ENCODE measurements around the gene CLN5. TPM values are rescaled to one million over a fixed set of nuclear protein-coding genes. Genes with fewer than 3 reads are reported as not detected.

CLN5 gene
- total RNA-seq, 1 donor from 2014 or later, result 24.8 TPM

DNA sequence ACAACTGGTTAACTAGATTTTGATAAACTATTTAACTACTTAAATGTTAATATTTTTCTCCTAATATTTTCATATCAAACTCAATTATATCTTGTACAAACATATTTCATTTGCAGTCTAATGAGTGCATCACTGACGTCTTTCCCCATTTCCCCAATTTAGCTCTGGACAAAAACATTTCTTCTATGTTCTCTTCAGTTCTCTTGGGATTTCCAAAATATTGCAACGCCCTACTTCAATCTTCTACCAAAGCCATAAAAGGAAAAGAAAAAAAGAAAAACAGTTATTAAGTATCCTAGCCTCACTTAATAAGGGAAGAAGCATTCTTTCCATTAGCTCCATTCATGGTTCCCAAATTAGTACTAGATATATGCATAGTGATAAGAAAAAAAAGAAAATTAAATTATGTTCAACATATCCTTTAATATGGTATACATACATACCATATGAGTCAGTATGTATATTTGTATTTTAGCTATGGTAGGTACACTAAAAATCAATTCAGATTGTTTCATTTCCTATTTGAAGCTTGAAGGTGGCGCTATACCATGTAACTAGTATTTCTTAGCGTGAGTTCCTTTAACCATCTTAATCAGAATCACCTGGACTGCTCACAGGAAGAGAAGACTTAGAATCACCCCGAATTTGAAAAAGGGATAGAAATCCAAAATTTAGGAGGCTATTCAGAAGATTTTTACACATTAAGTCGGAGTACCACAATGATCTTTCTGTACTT is 25.2 kb downstream of the CLN5 start:
- DNase-seq (ENCODE audit: low read depth in 2 of 2), result no peak

DNA sequence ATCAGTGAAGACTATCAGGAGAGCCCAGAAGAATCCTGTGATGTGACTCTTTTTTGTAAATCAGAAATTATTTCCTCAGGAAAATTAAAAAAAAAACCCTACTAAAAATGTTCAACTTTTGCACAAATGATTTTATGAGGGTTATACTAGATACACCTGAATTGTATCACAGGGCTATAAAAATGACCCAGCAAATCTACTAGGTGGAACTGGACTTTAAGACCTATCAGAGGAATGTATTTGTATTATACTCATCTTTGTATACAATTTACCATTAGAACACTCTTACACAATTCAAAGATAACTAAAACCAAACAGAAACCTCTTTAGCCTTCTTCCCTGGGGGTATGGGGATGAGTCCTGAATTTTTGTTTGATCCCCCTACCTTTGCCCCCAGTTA is 27.9 kb downstream of the CLN5 start:
- DNase-seq (ENCODE audit: low read depth in 2 of 2), result no peak

DNA sequence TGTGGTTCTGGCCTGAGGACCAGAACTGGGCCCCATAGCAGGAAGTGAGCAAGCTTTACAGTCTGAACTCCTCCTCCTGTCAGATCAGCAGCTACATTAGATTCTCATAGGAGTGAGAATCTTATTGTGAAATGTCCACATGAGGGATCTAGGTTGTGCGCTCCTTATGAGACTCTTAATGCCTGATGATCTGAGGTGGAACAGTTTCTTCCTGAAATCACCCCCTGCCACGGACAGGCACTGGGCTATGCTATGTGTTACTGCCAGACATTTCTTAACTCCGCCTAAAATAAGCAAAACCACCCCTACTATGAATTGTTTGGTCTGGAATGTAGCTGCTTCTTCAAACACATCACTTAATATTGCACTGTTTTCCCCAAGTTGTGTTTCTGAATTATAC is 30.5 kb downstream of the CLN5 start:
- DNase-seq (ENCODE audit: low read depth in 2 of 2), result peak in 1 of 2 donors; percentile 38

DNA sequence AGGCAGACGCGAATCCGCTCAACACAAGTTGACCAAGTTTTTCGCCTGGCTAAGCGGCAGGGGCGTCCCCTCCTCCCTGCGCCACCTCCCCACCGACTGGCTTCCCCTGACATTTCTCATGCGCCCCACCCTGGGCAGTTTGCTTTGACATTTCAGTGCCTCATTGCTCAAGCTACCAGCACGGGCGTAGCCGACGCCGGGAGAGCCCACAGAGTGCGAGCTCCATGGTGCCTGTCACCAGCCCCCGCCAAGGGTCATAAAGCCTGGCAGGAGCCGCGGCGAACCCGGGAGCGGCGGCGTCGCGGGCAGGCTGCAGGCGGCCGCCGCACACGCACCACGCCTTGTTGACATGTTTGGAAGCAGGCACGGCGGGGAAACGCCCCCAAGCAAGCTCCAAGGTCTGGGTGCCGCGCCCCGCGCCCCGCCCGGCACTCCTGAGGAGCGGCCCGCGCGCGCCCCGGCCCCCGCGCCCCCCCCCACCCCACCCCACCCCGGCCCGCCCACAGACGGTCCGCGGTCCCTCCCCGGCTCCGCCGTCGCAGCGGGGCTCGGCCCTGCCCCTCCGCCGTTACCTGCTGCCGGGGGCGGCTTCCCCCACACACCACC is 34.5 kb downstream of the CLN5 start:
- peak; percentile 66 to 69 for DNase-seq (ENCODE audit: low read depth in 2 of 2)

DNA sequence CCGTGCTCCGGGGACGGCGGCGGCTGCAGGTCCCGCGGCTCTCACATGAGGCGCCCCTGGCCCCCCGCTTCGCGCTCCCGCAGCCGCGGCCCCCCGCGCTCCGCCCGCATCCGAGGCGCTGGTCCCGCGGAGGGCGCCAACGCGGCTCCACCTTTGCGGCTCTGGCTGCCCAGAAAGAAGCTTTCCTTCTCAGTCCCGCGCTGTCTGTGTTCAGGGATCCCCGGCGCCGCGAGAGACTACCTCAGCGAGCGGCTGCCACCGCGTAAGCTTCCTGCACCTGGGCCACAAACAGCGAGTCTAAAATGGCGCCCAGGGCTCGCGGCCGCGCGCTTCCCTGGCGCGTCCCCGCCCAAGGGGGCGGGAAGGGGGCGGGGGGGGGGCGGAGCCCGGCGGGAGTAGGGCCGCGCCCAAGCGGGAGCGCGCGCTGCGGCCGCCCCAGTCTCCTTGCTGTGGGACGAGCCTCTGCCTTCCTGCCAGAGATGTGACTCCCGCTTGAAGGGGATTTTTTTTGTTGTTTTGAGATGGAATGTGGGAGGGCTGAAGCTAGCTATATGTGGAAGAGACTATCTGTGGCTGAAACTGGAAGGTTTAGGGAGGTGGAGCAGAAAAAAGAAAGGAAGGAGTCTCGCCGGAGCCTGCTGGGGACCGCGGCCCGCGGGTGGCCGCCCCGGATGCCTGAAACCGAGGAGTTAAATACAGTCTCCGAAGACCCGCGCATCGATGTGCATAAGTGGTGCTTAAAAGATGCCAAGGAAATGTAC is 35.2 kb downstream of the CLN5 start, which contains the start of gene FBXL3:
Gene FBXL3 (minus strand): TSS at position 299 of the 761 bp plus-strand sequence. CDS start 5,299 bp downstream, outside the sequence.
- DNase-seq (ENCODE audit: low read depth in 2 of 2), result peak; percentile 88

DNA sequence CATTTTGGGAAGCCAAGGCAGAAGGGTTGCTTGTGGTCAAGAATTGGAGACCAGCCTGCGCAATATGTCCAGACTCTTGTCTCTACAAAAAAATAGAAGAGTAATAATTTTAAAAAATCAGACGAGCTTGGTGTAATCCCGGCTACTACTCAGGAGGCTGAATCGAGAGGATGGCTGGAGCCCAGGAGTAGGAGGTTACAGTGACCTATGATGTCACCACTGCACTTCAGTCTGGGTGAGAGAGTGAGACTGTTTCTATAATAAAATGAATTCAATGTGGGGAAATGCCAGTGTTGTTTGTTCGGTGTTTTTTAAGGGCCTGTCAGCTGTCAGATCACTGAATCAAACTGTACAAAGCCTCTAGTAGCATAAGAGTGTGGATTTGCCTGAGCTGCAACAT is 36.3 kb downstream of the CLN5 start:
- peak; percentile 20 to 36 for DNase-seq (ENCODE audit: low read depth in 2 of 2)

DNA sequence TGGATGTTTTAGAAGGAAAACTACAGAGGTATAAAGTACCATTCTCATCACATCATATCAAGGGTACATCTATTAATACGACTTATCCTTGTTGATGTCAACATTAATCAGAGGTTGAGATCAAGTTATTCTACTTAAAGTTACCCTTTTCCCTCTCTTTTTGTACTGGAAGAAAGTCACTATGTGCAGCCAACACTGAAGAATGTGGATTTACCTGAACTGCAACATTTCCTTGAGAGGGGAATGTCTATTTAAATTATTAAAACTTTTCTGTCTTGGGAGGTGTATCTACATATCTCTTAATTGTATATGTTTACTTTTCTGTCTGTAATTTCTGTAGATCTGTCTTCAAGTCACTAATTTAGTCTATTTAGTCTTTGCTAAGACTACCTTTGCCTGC is 37.6 kb downstream of the CLN5 start:
- no peak for DNase-seq (ENCODE audit: low read depth in 2 of 2)

DNA sequence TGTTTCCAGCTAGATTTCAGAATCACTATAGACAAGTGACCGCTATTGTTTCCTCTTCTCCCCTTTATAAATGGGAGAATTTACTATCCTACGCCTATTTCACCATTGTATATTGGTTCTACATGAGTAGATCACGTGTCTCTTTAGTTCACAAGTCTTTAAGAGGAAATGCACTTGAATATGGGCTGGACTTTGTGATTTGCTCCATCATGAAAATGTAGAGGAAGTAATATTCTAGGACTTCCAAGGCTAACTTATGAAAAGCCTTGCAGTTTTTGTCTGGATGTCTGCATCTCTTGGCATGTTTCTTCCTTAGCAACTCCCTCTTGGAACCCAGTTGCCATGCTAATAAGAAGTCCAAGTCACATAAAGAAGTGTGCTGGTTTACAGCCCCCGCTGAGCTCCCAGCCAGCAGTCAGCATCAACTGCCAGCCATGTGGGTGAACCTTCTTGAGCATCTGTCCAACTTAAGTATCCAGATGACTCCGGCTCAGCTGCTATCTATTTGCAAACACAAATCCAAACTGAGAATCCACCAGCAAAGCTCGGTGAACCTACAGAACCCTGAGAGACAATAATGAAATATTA is 39.9 kb downstream of the CLN5 start:
- DNase-seq (ENCODE audit: low read depth in 2 of 2), result no peak

DNA sequence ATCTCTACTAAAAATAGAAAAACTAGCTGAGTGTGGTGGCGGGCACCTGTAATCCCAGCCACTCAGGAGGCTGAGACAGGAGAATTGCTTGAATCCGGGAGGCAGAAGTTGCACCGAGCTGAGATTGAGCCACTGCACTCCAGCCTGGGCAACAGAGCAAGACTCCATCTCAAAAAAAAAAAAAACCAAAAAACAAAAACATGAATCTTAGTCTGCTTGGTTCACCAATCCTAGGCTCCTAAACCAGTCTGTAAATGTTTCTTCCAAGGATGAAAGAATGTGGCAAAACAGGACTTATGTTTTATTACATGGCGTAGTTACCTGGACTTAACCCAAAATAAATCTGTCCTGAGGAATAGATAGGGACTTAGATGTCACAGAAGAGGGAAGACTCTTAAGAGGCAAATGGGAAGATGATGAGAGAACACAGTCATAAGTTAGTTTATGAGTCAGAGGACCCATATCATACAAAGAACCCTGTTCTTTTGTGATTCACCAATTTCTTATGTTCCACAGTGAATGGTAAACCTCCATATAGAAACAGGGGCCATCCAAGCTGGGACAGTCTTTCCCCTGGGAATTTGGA is 41.9 kb downstream of the CLN5 start:
- no peak for DNase-seq (ENCODE audit: low read depth in 2 of 2)

DNA sequence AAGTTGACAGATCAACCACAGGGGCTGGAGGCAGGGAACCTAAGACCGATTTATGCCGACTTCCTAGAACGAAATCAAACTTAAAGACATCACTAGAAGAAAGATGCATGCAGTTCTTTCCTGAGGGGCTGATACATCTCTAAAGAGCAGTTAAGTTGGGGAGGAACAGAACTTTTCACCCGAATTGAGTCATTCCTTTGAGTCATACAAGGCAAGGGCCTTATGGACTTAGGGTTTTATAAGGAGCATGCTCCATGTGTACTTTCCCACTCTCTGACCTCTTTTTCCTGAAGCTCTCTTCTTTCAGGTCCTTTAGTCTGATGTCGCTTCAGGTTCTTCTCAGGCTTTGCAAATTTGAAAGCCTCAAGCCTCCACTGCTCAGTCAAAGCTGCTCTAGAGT is 43.0 kb downstream of the CLN5 start:
- peak in 1 of 2 donors; percentile 16 for DNase-seq (ENCODE audit: low read depth in 2 of 2)

DNA sequence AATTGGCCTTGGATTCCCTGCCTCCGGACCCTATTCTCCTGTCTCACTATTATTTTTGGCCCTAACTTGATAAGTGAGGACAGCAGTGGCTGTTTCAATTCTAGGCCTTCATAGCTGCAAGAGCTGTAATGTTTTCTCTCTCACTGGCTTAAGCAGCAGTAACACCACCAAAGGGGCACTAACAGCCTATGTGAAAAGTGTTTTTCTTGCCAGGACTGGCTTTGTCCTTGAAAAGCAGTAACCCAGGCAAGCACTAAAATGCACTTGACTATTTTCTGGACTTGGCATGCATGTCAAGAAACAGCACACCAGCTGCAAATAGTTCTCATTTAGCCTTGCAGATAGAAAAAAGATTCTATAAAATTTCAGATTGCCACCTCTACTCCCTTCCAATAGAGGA is 44.4 kb downstream of the CLN5 start:
- no peak for DNase-seq (ENCODE audit: low read depth in 2 of 2)

DNA sequence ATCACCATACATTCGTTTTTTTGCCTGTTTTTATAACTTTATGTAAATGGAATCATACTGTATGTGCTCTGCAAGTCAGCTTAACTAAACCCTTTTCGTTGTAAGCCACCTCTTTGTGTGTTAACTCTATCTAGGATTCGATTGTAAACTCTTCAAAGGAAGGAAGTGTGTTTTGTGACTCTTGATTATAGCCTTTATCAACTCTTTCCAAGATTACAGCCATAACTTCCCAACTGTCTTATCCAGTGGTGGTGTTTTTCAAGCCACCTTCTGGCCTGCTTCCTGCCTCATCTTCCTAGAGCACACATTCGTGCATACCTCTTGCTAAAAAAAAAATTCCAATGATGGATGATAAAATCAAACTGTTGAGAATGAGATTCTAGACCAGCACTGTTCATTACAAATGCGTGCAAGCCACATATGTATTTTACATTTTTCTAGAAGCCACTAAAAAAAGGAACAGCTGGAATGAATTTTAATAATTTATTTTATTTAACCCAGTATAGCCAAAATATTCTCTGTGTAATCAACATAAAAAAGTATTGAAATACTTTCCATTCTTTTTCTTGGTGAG is 47.1 kb downstream of the CLN5 start:
- DNase-seq (ENCODE audit: low read depth in 2 of 2), result peak in 1 of 2 donors; percentile 29

DNA sequence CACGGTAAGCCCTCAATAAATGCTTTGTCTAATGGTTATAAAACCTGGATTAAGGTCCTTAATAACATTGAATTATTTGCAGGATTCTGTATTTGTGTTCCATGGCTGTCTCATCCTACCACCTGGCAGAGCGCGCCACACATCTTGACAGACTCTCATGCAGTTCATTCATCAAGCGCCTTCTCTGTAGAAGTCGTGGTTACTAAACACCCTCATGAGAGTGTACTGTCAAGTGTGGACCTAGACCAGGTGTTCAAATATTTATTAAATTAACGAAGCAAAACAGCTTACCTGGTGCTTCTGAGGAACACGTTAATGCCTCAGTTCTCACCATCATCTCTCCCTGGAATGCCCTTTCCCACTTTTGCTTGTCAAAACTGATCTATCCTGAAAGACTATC is 48.2 kb downstream of the CLN5 start:
- DNase-seq (ENCODE audit: low read depth in 2 of 2), result no peak

DNA sequence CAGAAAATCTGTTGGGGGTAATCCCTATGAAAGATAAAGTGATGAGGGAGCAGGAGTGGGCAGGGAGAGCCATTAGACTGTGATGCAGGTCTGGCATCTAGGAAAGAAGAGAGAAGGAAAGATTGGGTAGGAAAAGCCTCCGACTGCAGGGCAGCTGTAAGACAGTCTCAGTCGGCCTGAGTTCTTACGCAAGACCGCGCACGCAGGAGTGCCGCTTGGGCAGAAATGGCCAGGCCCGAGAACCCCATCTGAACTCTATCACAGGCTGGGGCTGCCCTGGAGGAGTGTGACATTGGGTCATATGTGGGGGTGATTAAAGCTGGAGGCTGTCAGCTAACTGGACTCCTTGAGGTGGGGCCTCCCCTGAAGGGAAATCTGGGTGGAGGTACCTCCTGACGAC is 49.0 kb downstream of the CLN5 start:
- no peak for DNase-seq (ENCODE audit: low read depth in 2 of 2)

DNA sequence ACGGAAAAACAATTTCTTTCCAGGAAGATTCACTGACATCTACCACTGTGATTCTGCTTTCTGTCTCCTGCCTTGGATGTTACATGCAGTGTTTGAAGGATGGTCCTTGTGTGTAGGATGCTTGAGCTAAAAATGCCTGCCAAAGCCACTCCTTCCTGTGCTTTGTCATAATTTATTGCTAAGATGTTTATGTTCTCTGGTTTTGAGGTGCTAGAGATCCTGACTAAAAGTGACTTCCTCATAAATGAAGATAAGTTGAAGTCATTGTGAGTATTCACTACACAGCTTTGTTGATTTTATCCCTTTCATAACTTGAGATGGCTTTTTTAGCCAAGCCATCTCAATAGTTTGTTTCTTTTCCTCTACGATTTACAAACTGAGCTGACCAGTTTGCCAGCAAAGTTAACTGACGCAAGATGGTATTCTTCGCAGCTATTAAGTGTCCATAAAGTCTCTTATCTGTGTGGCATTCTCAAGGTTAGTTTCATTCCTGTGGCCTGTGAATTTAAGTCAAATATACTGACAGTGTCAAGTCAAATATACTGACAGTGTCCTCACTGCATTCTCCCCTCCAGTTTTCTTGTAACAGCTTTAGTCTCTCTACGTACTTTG is 50.8 kb downstream of the CLN5 start:
- DNase-seq (ENCODE audit: low read depth in 2 of 2), result no peak

DNA sequence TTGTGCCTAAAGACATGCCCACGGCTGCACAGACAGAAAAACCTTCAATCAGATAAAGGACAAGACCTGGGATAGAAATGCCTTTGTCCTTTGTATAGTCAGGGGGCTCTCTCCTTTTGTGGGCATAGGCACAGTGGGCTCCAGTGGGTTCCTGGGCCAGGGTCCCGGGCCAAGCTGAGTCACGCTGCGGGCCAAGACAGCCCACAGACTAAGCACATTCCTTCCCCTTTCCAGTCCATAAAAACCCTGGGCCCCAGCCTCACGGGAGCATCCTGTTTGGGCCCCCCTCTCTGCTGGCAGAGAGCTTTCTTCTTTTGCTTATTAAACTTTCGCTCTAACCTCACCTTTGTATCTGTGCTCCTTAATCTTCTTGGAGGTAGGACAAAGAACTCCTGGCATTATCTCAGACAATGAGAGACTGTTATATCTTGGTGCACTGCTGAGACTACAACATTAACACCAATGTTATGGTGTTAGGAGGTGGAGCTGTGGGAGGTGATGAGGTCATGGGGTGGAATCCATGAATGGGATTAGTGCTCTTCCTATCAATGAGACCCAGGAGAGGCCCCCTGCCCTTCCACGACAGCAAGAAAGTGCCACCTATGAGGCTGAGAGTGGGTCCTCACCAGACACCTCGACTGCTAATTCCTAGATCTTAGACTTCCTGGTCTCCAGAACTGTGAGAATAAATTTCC is 55.9 kb downstream of the CLN5 start:
- no peak for DNase-seq (ENCODE audit: low read depth in 2 of 2)

DNA sequence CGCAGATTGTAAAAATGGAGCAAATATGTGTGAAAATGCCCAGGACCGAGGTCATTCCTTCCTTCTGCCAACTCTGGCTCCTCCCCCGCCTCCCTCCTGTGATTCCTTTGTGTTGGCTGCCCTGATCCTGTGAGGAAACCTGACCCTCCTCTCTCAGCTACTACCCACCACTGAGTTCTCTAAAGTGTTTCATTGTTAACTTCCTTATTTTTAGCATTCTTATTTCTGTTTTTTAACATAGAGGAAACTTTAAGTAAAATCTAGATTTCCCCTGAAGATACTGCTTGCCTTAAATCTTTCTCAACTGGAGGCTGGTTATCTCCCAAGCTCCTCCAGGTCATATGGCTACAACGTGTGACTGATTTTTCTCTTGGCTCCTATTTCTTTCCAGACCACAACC is 56.8 kb downstream of the CLN5 start:
- DNase-seq (ENCODE audit: low read depth in 2 of 2), result no peak

DNA sequence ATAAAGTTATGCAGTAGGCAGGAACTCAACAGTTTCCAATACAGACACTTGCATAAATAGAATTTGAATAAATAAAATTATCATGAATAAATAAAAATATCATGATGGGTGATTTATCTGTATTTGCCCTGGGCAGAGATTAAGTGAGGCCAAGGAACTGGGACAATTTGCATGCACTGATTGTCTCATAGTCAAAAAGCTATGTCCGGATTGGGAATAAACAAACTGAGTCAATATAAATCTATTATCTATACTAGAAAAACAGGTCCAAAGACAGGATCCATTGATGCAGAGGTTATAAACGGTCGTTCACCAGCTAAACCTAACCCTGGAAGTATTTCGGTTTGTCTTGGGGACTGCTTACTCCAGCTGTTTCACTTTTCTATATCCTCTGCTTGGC is 61.3 kb downstream of the CLN5 start:
- no peak for DNase-seq (ENCODE audit: low read depth in 2 of 2)

All from lung microvascular endothelial cell (primary cell).